Keratinocyte (primary cell): ENCODE measurements around the gene LGALS4. TPM values are rescaled to one million over a fixed set of nuclear protein-coding genes. Genes with fewer than 3 reads are reported as not detected.

Source experiments
- DNase-seq: peaks from one replicate; pipeline ENCODE4 v3.0.0-alpha.2; 2011; ENCODE audit warnings: low read depth, missing footprints, low spot score
- FAIRE-seq: peaks from 2 replicates; lab custom pipeline; 2011; peaks lifted over from hg19 to GRCh38; lab: Jason Lieb, UNC
- H2AFZ ChIP-seq: 2 replicates; pipeline ENCODE4 v1.6.0; 2012; ENCODE audit warnings: low read length, control low read depth, inconsistent platforms; ENCODE audit not compliant: control insufficient read depth
- H3K27ac ChIP-seq: 2 replicates; pipeline ENCODE4 v1.5.1; 2011; ENCODE audit warnings: low read length; ENCODE audit not compliant: control insufficient read depth, insufficient read depth
- H3K27me3 ChIP-seq: 3 replicates; pipeline ENCODE4 v1.6.0; 2011; ENCODE audit warnings: low read length; ENCODE audit not compliant: control insufficient read depth, insufficient read depth; ENCODE audit errors: extremely low read depth
- H3K36me3 ChIP-seq, 2 experiments: 2 replicates in 1 of 2; 3 replicates in 1 of 2; pipeline ENCODE4 v1.5.1; 2011; ENCODE audit warnings: low read length in 2 of 2, mild to moderate bottlenecking in 1 of 2; ENCODE audit not compliant: control insufficient read depth in 2 of 2, insufficient read depth in 2 of 2; ENCODE audit errors: extremely low read depth in 1 of 2
- H3K4me1 ChIP-seq: 3 replicates; pipeline ENCODE4 v1.5.1; 2011; ENCODE audit warnings: low read length; ENCODE audit not compliant: control insufficient read depth, insufficient read depth; ENCODE audit errors: extremely low read depth
- H3K4me2 ChIP-seq: 3 replicates; pipeline ENCODE4 v1.6.0; 2011; ENCODE audit warnings: low read depth, low read length; ENCODE audit not compliant: control insufficient read depth, insufficient read depth; ENCODE audit errors: extremely low read depth
- H3K4me3 ChIP-seq, 3 experiments: fragments of 200-600 bp in 1 of 3; sonication (generic) in 1 of 3; 2 replicates in 2 of 3; 3 replicates in 1 of 3; pipeline ENCODE4 v1.5.1; 2011 to 2016; ENCODE audit warnings: low read length in 3 of 3, mild to moderate bottlenecking in 3 of 3, control low read depth in 2 of 3, inconsistent platforms in 1 of 3, low read depth in 1 of 3, mixed read lengths in 1 of 3, mixed run types in 1 of 3, moderate library complexity in 1 of 3; ENCODE audit not compliant: control insufficient read depth in 2 of 3, insufficient read depth in 2 of 3; ENCODE audit errors: extremely low read depth in 1 of 3
- H3K79me2 ChIP-seq: 2 replicates; pipeline ENCODE4 v1.6.0; 2012; ENCODE audit warnings: low read length; ENCODE audit not compliant: control insufficient read depth, insufficient read depth
- H3K9ac ChIP-seq: 3 replicates; pipeline ENCODE4 v1.6.0; 2011; ENCODE audit warnings: low read length; ENCODE audit not compliant: control insufficient read depth, insufficient read depth; ENCODE audit errors: extremely low read depth
- H3K9me1 ChIP-seq: 3 replicates; pipeline ENCODE4 v1.6.0; 2011; ENCODE audit warnings: low read length; ENCODE audit not compliant: control insufficient read depth, insufficient read depth; ENCODE audit errors: extremely low read depth
- H3K9me3 ChIP-seq: 2 replicates; pipeline ENCODE4 v1.5.1; 2012; ENCODE audit warnings: low read depth, low read length; ENCODE audit not compliant: control insufficient read depth
- H4K20me1 ChIP-seq: 3 replicates; pipeline ENCODE4 v1.6.0; 2011; ENCODE audit warnings: low read length; ENCODE audit not compliant: control insufficient read depth, insufficient read depth; ENCODE audit errors: extremely low read depth
- CTCF ChIP-seq, 3 experiments: IDR thresholded peaks in 1 of 3; conservative IDR thresholded peaks in 1 of 3; optimal IDR thresholded peaks in 1 of 3; 2 replicates in 2 of 3; 3 replicates in 1 of 3; pipeline versions ENCODE3 to v1.5.1; 2011; ENCODE audit warnings: low read length in 3 of 3, mild to moderate bottlenecking in 3 of 3, moderate library complexity in 2 of 3, control low read depth in 1 of 3, inconsistent platforms in 1 of 3; ENCODE audit not compliant: insufficient read depth in 2 of 3; ENCODE audit errors: extremely low read depth in 1 of 3
- EZH2 ChIP-seq: IDR thresholded peaks from one replicate; pipeline ENCODE4 v1.6.1; 2012; ENCODE audit warnings: inconsistent platforms, mild to moderate bottlenecking, low read length, moderate library complexity
- dilution Hi-C: fragments of 300-500 bp; cut with MboI; formaldehyde crosslinking; loops from one replicate; pipeline ENCODE4 v1.7.0; 2020; ENCODE audit warnings: low sequenced_read_pairs; ENCODE audit not compliant: extremely low pct_ligation_motif_present
- polyA plus RNA-seq, 5 experiments: library from polyadenylated mRNA; depleted of rRNA in 3 of 5; stranded (reverse) in 3 of 5; stranded (forward) in 1 of 5; unstranded in 1 of 5; fragments of >200 nt; gene quantifications; 1 replicate in 1 of 5; 2 replicates in 3 of 5; 3 replicates in 1 of 5; pipeline versions ENCODE4 v1.2.1 to v1.2.3, GENCODE V29; 2011 to 2012; ENCODE audit warnings: missing spikeins in 2 of 5, low read depth in 1 of 5, low replicate concordance in 1 of 5

The LGALS4 gene
- polyA plus RNA-seq, 1 donor (not counting 4 experiments of a cell fraction or from before 2014, with no cell fraction given): 0.13 TPM

GRCh38 chr19:38769635-38770211, 43.0 kb downstream of the LGALS4 start:
- H4K20me1 ChIP-seq: no peaks in the 10 kb centered on the region
- FAIRE-seq (peak; percentile 34), DNase-seq (no peak)
- peak overlapping the region; percentile 74 for H3K9ac ChIP-seq
- peak overlapping the region; percentile 78 for H3K27ac ChIP-seq
- dilution Hi-C loops: no loop called here
- H3K27me3 ChIP-seq: no peaks in the 10 kb centered on the region
- peak overlapping the region; percentile 63 for H2AFZ ChIP-seq
- TF ChIP-seq CTCF (optimal IDR thresholded peaks at IDR 0.05 in 1 of 3, IDR thresholded peaks at IDR 0.05 in 1 of 3, conservative IDR thresholded peaks at IDR 0.05 in 1 of 3; ENCODE audit: extremely low read depth in 1 of 3, insufficient read depth in 2 of 3, low read length in 3 of 3) (peak; percentile 60 to 87 (median 72)), EZH2 (no peak)
- peak overlapping the region in 1 of 3 experiments; percentile 33 for H3K4me3 ChIP-seq
- H3K36me3 ChIP-seq: no peaks in the 10 kb centered on the region
- H3K4me1 ChIP-seq: peaks cover 15% of the 10 kb centered on the region
- H3K9me3 ChIP-seq: no peaks in the 10 kb centered on the region
- no peaks in the 10 kb centered on the region for H3K9me1 ChIP-seq
- H3K4me2 ChIP-seq: peak overlapping the region; percentile 64
- no peaks in the 10 kb centered on the region for H3K79me2 ChIP-seq

GRCh38 chr19:38766276-38767047, 46.3 kb downstream of the LGALS4 start:
- H3K4me1 ChIP-seq: peaks cover 6% of the 10 kb centered on the region
- no peak overlapping the region for H3K27ac ChIP-seq
- no peaks in the 10 kb centered on the region for H3K27me3 ChIP-seq
- H3K9me3 ChIP-seq: no peaks in the 10 kb centered on the region
- no peaks in the 10 kb centered on the region for H3K9me1 ChIP-seq
- no peaks in the 10 kb centered on the region for H3K79me2 ChIP-seq
- FAIRE-seq: no peak
- no peaks in the 10 kb centered on the region for H3K36me3 ChIP-seq
- no peak for TF ChIP-seq EZH2
- TF ChIP-seq CTCF (optimal IDR thresholded peaks at IDR 0.05 in 1 of 3, IDR thresholded peaks at IDR 0.05 in 1 of 3, conservative IDR thresholded peaks at IDR 0.05 in 1 of 3; ENCODE audit: extremely low read depth in 1 of 3, insufficient read depth in 2 of 3, low read length in 3 of 3): no peak
- no peak overlapping the region for H3K4me3 ChIP-seq
- H3K9ac ChIP-seq: no peak overlapping the region
- dilution Hi-C loops: no loop called here
- no peak for DNase-seq
- no peak overlapping the region for H2AFZ ChIP-seq
- H3K4me2 ChIP-seq: no peak overlapping the region
- no peaks in the 10 kb centered on the region for H4K20me1 ChIP-seq
